Activated naive CD8-positive, alpha-beta T cell treated with anti-CD3 and anti-CD28 coated beads for 36 hours (primary cell): ENCODE measurements around the gene RRAS2. TPM values are rescaled to one million over a fixed set of nuclear protein-coding genes. Genes with fewer than 3 reads are reported as not detected.

Source experiments
- DNase-seq: peaks from one replicate; pipeline ENCODE4 v3.0.0; 2021
- H3K27ac Mint-ChIP-seq: one replicate; pipeline ENCODE4 v1.8.0; 2022; ENCODE audit warnings: mild to moderate bottlenecking, moderate library complexity, mixed read lengths
- H3K27me3 Mint-ChIP-seq: one replicate; pipeline ENCODE4 v1.8.0; 2022; ENCODE audit warnings: mild to moderate bottlenecking, mixed read lengths
- H3K36me3 Mint-ChIP-seq: one replicate; pipeline ENCODE4 v1.8.0; 2021; ENCODE audit warnings: mild to moderate bottlenecking, mixed read lengths
- H3K4me1 Mint-ChIP-seq: one replicate; pipeline ENCODE4 v1.8.0; 2021; ENCODE audit warnings: mixed read lengths
- H3K4me3 Mint-ChIP-seq: one replicate; pipeline ENCODE4 v1.8.0; 2022; ENCODE audit warnings: mild to moderate bottlenecking, moderate library complexity, mixed read lengths
- H3K9me3 Mint-ChIP-seq: one replicate; pipeline ENCODE4 v1.8.0; 2022; ENCODE audit warnings: mixed read lengths
- total RNA-seq, 2 experiments: library from RNA; stranded (reverse); gene quantifications; one replicate each; pipeline ENCODE4 v1.2.3, GENCODE V29; 2021

RRAS2 gene
- total RNA-seq, 2 experiments from 2014 or later, result 70.7 to 72.7 TPM

GRCh38 chr11:14336507-14337503, 22.2 kb downstream of the RRAS2 start:
- peaks cover 50% of the 10 kb centered on the region for H3K4me1 Mint-ChIP-seq
- DNase-seq, result peak; percentile 14
- H3K4me3 Mint-ChIP-seq, result no peak overlapping the region
- peak overlapping the region; percentile 92 for H3K27ac Mint-ChIP-seq
- peaks cover 35% of the 10 kb centered on the region for H3K9me3 Mint-ChIP-seq
- peaks cover 55% of the 10 kb centered on the region for H3K36me3 Mint-ChIP-seq
- no peaks in the 10 kb centered on the region for H3K27me3 Mint-ChIP-seq

- peaks cover 51% of the 10 kb centered on the region for H3K36me3 Mint-ChIP-seq
- H3K27me3 Mint-ChIP-seq, result no peaks in the 10 kb centered on the region
- H3K4me3 Mint-ChIP-seq, result peak overlapping the region; percentile 38
- peaks cover 32% of the 10 kb centered on the region for H3K9me3 Mint-ChIP-seq
- H3K4me1 Mint-ChIP-seq, result peaks cover 48% of the 10 kb centered on the region
- peak overlapping the region; percentile 92 for H3K27ac Mint-ChIP-seq
- DNase-seq, result no peak
Measured at GRCh38 chr11:14335712-14336111, 23.3 kb downstream of the RRAS2 start.

GRCh38 chr11:14334893-14335292, 24.1 kb downstream of the RRAS2 start:
- no peak for DNase-seq
- Mint-ChIP-seq H3K4me3 (no peak overlapping the region), H3K27ac (peak overlapping the region; percentile 92), H3K36me3 (peaks cover 45% of the 10 kb centered on the region), H3K27me3 (no peaks in the 10 kb centered on the region), H3K9me3 (peaks cover 29% of the 10 kb centered on the region), H3K4me1 (peaks cover 44% of the 10 kb centered on the region)

- no peaks in the 10 kb centered on the region for H3K27me3 Mint-ChIP-seq
- peaks cover 29% of the 10 kb centered on the region for H3K9me3 Mint-ChIP-seq
- no peak overlapping the region for H3K4me3 Mint-ChIP-seq
- no peak for DNase-seq
- H3K27ac Mint-ChIP-seq, result no peak overlapping the region
- H3K36me3 Mint-ChIP-seq, result peaks cover 43% of the 10 kb centered on the region
- H3K4me1 Mint-ChIP-seq, result peaks cover 42% of the 10 kb centered on the region
Measured at GRCh38 chr11:14334192-14334591, 24.8 kb downstream of the RRAS2 start.

- Mint-ChIP-seq H3K27ac (no peak overlapping the region), H3K4me1 (peaks cover 36% of the 10 kb centered on the region), H3K9me3 (peaks cover 21% of the 10 kb centered on the region), H3K27me3 (no peaks in the 10 kb centered on the region), H3K4me3 (no peak overlapping the region), H3K36me3 (peaks cover 33% of the 10 kb centered on the region)
- no peak for DNase-seq
Measured at GRCh38 chr11:14331476-14332136, 27.4 kb downstream of the RRAS2 start.

GRCh38 chr11:14330881-14331280, 28.1 kb downstream of the RRAS2 start:
- Mint-ChIP-seq H3K9me3 (peaks cover 14% of the 10 kb centered on the region), H3K27ac (no peak overlapping the region), H3K4me3 (no peak overlapping the region), H3K4me1 (peaks cover 29% of the 10 kb centered on the region), H3K27me3 (no peaks in the 10 kb centered on the region), H3K36me3 (peaks cover 26% of the 10 kb centered on the region)
- no peak for DNase-seq

GRCh38 chr11:14329702-14330101, 29.3 kb downstream of the RRAS2 start:
- Mint-ChIP-seq H3K27ac (no peak overlapping the region), H3K4me1 (peaks cover 19% of the 10 kb centered on the region), H3K4me3 (no peak overlapping the region), H3K9me3 (peaks cover 3% of the 10 kb centered on the region), H3K36me3 (peaks cover 14% of the 10 kb centered on the region), H3K27me3 (no peaks in the 10 kb centered on the region)
- DNase-seq, result no peak

- peaks cover 8% of the 10 kb centered on the region for H3K36me3 Mint-ChIP-seq
- no peaks in the 10 kb centered on the region for H3K9me3 Mint-ChIP-seq
- H3K27me3 Mint-ChIP-seq, result no peaks in the 10 kb centered on the region
- no peak for DNase-seq
- H3K4me3 Mint-ChIP-seq, result no peak overlapping the region
- H3K4me1 Mint-ChIP-seq, result peaks cover 28% of the 10 kb centered on the region
- no peak overlapping the region for H3K27ac Mint-ChIP-seq
Measured at GRCh38 chr11:14327116-14327515, 31.9 kb downstream of the RRAS2 start.

GRCh38 chr11:14323118-14323676, 35.8 kb downstream of the RRAS2 start:
- Mint-ChIP-seq H3K9me3 (no peaks in the 10 kb centered on the region), H3K4me1 (peaks cover 45% of the 10 kb centered on the region), H3K36me3 (peaks cover 5% of the 10 kb centered on the region), H3K27ac (no peak overlapping the region), H3K27me3 (no peaks in the 10 kb centered on the region), H3K4me3 (no peak overlapping the region)
- no peak for DNase-seq

- H3K36me3 Mint-ChIP-seq, result peaks cover 6% of the 10 kb centered on the region
- H3K4me1 Mint-ChIP-seq, result peaks cover 43% of the 10 kb centered on the region
- H3K9me3 Mint-ChIP-seq, result no peaks in the 10 kb centered on the region
- H3K4me3 Mint-ChIP-seq, result no peak overlapping the region
- DNase-seq, result no peak
- H3K27me3 Mint-ChIP-seq, result no peaks in the 10 kb centered on the region
- H3K27ac Mint-ChIP-seq, result no peak overlapping the region
Measured at GRCh38 chr11:14322510-14322909, 36.5 kb downstream of the RRAS2 start.

- Mint-ChIP-seq H3K27me3 (no peaks in the 10 kb centered on the region), H3K4me3 (peak overlapping the region; percentile 7), H3K27ac (peak overlapping the region; percentile 38), H3K9me3 (peaks cover 2% of the 10 kb centered on the region), H3K36me3 (peaks cover 14% of the 10 kb centered on the region), H3K4me1 (peaks cover 55% of the 10 kb centered on the region)
- peak; percentile 14 for DNase-seq
Measured at GRCh38 chr11:14320020-14320419, 39.0 kb downstream of the RRAS2 start.

- H3K9me3 Mint-ChIP-seq, result peaks cover 2% of the 10 kb centered on the region
Measured at GRCh38 chr11:14318581-14318981, 40.4 kb downstream of the RRAS2 start.

GRCh38 chr11:14317659-14318325, 41.2 kb downstream of the RRAS2 start:
- Mint-ChIP-seq H3K9me3 (peaks cover 2% of the 10 kb centered on the region), H3K27me3 (no peaks in the 10 kb centered on the region), H3K27ac (no peak overlapping the region), H3K4me3 (no peak overlapping the region), H3K4me1 (peaks cover 63% of the 10 kb centered on the region), H3K36me3 (peaks cover 14% of the 10 kb centered on the region)
- DNase-seq, result no peak

More at GRCh38 chr11:14318581-14318981, 40.4 kb downstream of the RRAS2 start:
- Mint-ChIP-seq H3K4me1 (peaks cover 62% of the 10 kb centered on the region), H3K27me3 (no peaks in the 10 kb centered on the region), H3K27ac (no peak overlapping the region), H3K36me3 (peaks cover 14% of the 10 kb centered on the region), H3K4me3 (no peak overlapping the region)
- no peak for DNase-seq

GRCh38 chr11:14315130-14315529, 43.9 kb downstream of the RRAS2 start:
- no peak for DNase-seq
- Mint-ChIP-seq H3K4me3 (no peak overlapping the region), H3K27me3 (no peaks in the 10 kb centered on the region), H3K9me3 (peaks cover 2% of the 10 kb centered on the region), H3K4me1 (peaks cover 54% of the 10 kb centered on the region), H3K36me3 (peaks cover 14% of the 10 kb centered on the region), H3K27ac (peak overlapping the region; percentile 10)

- H3K27ac Mint-ChIP-seq, result peak overlapping the region; percentile 74
- H3K4me1 Mint-ChIP-seq, result peaks cover 46% of the 10 kb centered on the region
- H3K9me3 Mint-ChIP-seq, result peaks cover 2% of the 10 kb centered on the region
- no peaks in the 10 kb centered on the region for H3K27me3 Mint-ChIP-seq
- no peak overlapping the region for H3K4me3 Mint-ChIP-seq
- DNase-seq, result peak; percentile 10
- peaks cover 14% of the 10 kb centered on the region for H3K36me3 Mint-ChIP-seq
Measured at GRCh38 chr11:14314127-14314526, 44.9 kb downstream of the RRAS2 start.
